NCI-H748 (cell line): ENCODE measurements around the gene AFF3.

Experiments used
- DNase-seq: peaks from one replicate; lab custom pipeline; 2025; ENCODE audit not compliant: unreplicated experiment; lab: John Stamatoyannopoulos, UW

The AFF3 gene

DNA sequence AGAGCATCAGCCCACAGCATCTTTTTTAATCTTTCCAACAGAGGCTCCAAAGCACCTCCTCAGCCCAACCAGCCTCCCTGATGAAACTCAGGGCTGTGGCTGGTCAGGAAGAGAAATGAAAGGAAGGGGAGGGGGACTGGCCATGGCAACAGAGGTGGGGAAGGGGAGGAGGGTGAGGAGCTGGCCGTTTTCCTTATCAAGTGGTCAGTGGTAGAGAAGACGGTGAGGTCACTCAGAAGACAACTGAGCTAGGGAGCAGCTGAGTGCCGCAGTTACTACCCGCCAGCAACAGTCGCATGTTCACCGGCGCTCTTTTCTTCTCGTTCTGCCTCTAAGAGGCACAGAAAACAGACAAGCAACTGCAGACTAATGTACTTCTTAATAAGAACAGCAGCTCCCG is 97.4 kb downstream of the AFF3 start:
- DNase-seq = no peak

DNA sequence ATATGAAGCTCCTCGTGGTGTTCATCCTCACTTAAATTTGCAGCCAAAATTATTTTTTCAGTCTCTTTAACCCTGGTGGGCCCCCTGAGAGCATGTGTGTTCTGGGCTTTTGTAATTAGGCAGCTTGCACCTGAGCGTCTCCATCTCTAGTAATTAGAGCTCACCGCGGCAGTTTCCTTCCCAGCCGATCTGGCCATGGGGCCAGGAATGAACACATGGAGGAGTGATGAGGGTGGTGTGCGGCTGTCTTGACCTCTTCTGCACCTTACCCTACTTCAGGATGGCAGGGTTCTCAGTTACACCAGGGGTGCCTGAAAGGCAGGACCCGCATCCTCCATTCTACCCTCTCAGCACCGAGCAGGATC is 98.5 kb downstream of the AFF3 start:
- DNase-seq = no peak

DNA sequence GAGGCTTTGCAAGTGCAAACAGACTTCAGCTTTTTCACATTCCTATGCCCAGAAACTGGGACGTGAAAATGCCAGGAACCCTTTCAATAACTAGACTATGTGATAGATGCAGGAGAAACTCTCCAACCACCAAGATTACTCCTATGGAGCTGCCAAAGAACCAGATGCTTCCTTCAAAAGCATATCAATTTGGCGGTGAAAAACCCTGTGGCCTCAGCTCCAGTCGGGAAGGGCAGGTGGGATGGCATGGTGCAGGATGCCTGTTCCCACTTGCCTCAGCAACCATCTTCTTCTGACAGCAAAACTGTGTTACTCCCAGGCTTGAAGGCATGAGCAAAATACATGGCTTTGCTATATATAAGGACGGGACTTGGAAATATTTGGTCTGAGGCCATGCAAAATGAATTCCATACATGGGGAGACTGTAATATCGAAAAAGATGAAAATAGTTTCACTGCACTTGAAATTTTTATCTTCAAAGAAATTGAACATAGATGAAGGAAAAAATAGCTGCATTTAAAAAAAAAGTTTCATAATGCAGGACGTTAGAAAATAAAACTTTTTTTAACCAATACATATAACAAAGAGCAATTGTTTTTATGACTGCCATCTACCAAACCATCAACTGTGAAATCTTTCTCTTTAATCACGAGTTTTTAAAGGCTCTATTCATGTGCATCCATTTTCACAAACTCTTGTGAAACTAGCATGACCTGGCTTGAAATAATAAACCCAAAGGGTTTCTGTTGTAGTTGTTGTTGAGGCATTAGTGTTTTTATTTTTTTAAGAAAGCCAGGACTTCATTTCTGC is 99.1 kb downstream of the AFF3 start:
- DNase-seq = no peak

DNA sequence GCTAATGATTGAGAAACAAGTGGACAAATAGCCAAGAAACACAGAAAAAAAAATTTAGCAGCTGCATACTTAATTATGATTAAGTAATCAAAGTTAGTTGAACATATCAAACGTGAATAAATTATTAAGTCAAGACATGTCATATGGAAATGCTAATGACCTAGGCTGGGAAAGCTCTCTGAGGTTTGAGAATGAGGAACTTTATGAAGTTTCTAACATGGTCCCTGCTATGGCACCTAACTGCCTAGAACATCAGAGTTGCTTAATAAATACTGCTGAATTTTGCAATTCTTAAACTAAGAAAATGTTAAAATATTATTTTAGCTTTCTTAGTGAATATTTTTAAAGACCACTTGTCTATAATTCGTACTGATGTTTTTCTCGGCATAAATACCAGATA is 99.8 kb downstream of the AFF3 start:
- no peak for DNase-seq

- DNase-seq = no peak
Observed at GRCh38 chr2:100041946-100042345, 100.4 kb downstream of the AFF3 start.

GRCh38 chr2:100041385-100041784 is 101.0 kb downstream of the AFF3 start:
- DNase-seq = no peak

GRCh38 chr2:100040906-100041305 is 101.5 kb downstream of the AFF3 start:
- no peak for DNase-seq

DNA sequence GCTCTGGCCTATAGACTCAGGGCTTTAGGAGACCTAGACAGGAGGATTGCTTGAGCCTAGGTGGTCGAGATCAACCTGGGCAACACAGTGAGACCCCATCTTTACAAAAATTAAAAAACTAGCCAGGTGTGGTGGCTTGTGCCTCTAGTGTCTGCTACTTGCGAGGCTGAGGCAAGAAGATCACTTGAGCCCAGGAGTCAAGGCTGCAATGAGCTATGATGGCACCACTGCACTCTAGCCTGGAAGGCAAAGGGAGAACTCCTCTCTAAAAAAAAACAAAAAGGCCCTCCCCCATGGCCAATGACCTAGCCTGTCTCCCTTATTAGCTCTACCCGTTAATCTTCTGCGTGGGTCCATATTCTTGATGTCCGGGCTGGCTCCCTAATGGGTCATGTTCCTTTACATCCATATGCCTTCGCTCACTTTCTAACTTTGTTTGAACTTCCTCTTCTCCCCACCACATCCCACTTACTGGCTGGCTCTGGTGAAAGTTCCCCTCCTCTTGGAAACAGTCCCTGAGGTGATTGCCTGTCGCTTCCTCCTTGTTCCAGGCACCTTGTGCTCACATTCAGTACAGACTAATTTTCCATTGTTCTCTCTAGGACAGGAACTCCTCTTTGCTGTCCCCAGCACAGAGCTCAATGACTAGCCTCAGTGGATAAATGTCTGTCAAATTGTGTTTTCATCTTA is 103.0 kb downstream of the AFF3 start:
- no peak for DNase-seq

DNA sequence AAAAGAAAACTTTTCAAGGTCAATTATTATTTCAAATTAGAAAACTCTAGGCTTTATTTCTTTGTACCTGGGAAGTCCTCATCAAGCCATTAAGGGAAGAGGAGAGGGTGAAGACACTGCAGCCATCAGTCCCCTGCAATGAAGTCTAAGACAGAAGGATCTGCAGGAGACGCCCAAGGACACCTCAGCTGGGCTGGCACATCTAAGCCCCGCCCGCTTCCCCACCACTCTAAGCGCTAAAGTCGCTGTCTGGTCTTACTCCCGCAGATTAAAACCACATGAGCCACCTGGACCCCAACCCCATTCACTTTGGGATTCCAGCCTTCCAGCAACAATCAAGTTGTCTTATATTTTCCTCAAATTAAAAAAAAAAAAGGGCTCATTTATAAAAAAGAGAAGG is 104.4 kb downstream of the AFF3 start:
- DNase-seq = peak; percentile 12

GRCh38 chr2:100036793-100037192 is 105.6 kb downstream of the AFF3 start:
- peak; percentile 52 for DNase-seq

GRCh38 chr2:100036026-100036425 is 106.4 kb downstream of the AFF3 start:
- no peak for DNase-seq

- DNase-seq = no peak
Observed at GRCh38 chr2:100034431-100034830, 108.0 kb downstream of the AFF3 start.

- DNase-seq = no peak
Observed at GRCh38 chr2:100033976-100034375, 108.4 kb downstream of the AFF3 start.

- no peak for DNase-seq
Observed at GRCh38 chr2:100031604-100032003, 110.8 kb downstream of the AFF3 start.

GRCh38 chr2:100029460-100029859 is 112.9 kb downstream of the AFF3 start:
- DNase-seq = no peak

- no peak for DNase-seq
Observed at GRCh38 chr2:100021791-100022340, 120.5 kb downstream of the AFF3 start.

GRCh38 chr2:100019499-100019898 is 122.9 kb downstream of the AFF3 start:
- no peak for DNase-seq

- no peak for DNase-seq
Observed at GRCh38 chr2:100018341-100019193, 123.8 kb downstream of the AFF3 start.

DNA sequence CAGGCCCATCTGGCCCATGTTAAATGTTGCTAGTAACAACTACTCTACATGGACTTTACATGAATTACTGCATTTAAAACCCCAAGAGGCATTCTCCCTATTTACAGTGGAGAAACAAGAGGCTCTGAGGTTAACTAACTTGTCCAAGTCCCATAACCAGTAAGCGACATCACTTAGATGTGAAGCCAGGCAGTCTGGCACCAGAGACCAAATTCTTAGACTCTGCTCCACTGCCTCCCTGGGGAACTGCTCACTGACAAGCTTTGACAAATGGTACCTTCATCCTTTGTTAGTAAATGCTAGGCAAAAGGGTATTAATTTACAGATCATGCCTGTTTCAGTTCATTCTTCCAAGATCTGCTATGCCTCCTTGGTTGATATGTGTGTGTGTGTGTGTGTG is 124.8 kb downstream of the AFF3 start:
- no peak for DNase-seq

DNA sequence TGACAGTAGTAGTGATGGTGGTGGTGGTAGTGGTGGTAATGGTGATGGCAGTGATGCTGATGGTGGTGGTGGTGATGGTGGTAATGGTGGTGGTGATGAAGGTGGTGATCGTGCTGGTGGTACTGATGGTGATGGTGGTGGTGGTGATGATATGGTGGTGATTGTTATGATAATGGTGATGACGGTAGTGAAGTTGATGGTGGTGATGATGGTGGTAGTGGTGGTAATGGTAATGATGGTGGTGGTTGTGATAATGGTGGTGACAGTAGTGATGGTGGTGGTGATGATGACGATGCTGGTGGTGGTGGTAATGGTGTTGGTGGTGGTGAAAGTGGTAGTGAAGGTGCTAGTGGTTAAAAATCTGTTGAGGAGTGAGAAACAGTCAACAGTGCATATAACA is 125.6 kb downstream of the AFF3 start:
- DNase-seq = no peak

DNA sequence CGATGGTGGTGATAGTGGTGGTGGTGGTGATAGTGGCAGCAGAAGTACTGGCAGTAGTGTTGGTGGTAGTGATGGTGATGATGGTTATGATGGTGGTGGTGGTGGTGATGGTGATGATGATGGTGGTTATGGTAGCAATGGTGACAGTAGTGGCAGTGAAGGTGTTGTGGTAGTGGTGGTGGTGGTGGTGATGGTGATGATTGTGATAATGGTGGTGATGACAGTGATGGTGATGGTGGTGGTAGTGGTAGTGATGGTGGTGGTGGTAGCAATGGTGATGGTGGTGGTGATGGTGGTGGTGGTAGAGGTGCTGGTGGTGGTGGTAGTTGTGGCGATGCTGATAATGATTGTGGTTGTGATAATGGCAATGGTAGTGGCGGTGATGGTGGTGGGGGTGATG is 126.5 kb downstream of the AFF3 start:
- DNase-seq = no peak
